ENCODE data around the gene DHFR. TPM values are rescaled to one million over a fixed set of nuclear protein-coding genes. Genes with fewer than 3 reads are reported as not detected.
"Not testable (repeated sequence)": the region's sequence is repeated elsewhere in the genome, so short reads cannot be mapped to it uniquely, and the experiment has no call there.

DHFR gene
- 19.5 and 23.0 TPM in 2 replicates for total RNA-seq (2014; rRNA removed; shearing (Covaris generic))
- 84.3 and 89.4 TPM in 2 replicates for polyA plus RNA-seq (2014; cell fraction: nucleus; rRNA removed)

DNA sequence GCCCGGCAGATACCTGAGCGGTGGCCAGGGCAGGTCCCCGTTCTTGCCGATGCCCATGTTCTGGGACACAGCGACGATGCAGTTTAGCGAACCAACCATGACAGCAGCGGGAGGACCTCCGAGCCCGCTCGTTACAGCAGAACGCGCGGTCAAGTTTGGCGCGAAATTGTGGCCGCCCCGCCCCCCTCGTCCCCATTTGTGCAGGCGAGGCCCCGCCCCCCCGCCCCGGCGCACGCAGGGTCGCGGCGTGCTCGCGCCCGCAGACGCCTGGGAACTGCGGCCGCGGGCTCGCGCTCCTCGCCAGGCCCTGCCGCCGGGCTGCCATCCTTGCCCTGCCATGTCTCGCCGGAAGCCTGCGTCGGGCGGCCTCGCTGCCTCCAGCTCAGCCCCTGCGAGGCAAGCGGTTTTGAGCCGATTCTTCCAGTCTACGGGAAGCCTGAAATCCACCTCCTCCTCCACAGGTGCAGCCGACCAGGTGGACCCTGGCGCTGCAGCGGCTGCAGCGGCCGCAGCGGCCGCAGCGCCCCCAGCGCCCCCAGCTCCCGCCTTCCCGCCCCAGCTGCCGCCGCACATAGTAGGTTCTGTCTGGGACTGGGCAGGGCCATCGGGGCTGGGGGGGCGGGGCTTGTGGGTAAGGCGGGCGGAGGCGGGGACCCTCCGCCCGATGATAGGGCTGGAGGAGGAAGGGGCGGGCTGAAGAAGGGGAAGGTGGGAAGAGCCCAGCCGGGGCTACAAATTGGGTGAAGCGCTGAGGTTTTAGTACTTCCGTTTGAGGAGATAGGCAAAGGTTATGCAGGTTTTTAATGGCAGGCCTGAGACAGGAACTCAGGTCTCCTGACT, at the start of gene DHFR, which contains the start of gene MSH3:
Gene DHFR, minus strand, starts transcription at position 593 of the 840 bp plus-strand sequence. Its CDS starts 494 bp downstream, at position 99.
Gene MSH3, plus strand, starts transcription at position 262 of the 840 bp plus-strand sequence. Its CDS starts 76 bp downstream, at position 338.
- peak; percentile 92 for DNase-seq (ENCODE audit: extremely low read depth, low read depth)

DNA sequence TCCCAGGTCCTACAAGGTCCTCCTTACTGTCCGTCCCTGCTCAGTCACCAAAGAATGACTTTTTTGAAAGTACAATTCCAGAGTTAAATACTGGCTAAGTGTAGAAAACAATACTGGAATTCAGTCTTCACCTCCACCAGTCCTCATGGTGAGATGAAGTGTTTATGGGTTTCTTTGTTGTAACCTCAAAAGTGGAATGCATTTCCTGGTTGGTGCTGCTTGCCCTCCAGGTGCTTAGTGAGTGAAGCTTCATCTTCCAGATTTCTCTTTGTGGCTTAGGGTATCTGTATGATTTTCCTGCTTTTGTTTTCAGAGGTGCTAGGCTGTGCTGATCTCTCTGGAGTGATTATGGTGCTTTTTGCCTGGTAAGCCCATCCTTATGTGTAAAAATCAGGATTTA, 49.4 kb upstream of the DHFR start:
- no peak for DNase-seq (ENCODE audit: extremely low read depth, low read depth)

DNA sequence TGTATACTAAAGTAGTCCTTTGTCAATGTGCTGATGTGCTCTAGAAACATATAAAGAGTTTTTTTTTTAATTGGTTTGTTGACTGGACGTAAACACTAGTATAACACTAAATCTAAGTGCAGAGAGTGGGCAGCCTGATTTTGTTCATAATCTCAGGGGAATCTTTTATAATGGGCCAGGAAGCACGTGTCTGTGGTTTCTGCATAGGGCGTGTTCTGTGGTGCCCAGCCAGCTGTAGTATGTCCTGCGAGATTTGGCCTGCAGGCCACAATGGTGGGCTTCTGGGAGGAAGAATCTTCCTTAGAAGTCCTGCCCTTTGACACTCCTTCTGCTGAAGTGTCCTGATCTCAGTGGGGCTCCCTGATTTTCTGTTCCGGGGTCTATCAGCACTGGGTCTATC, 49.0 kb upstream of the DHFR start:
- DNase-seq (ENCODE audit: extremely low read depth, low read depth), result no peak

DNA sequence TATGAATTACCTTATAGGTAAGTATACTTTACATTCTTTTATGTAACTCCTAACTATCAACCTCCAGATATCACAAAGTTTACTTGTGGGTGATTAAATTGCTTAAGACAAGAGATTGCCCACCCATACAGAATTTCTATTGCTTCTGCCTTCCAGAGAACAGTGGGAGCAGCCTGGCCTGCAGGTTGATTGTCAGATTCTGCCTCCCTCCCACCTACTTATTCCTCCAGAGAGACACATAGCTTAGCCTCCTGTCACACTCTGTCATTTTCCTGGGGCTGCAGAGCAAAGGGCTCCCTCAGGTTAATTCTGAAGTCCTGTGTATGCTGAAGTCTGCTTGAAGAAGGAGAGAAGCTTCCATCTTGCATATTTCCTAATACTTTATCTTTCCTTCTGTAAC, 48.5 kb upstream of the DHFR start:
- no peak for DNase-seq (ENCODE audit: extremely low read depth, low read depth)

DNA sequence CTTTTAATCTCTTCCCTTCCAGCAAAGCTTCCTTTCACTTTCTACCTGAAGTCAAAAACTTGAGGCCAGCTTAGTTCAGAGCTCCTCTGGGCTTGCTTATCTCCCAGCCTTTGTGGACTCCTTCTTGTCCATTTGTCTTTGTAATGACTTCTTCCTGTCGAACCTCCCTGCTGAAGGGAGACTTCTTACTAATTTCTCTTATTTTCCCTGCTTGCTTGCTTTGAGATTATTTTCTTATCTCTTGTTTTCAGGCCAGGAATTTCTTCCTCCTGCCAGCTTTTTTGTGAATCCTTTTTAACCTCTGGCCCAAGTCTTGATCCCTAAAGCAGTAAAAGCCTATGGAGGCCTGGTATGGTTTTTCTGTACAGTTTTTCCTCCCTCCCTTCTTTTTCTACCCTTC, 46.8 kb upstream of the DHFR start:
- DNase-seq (ENCODE audit: extremely low read depth, low read depth), result no peak

DNA sequence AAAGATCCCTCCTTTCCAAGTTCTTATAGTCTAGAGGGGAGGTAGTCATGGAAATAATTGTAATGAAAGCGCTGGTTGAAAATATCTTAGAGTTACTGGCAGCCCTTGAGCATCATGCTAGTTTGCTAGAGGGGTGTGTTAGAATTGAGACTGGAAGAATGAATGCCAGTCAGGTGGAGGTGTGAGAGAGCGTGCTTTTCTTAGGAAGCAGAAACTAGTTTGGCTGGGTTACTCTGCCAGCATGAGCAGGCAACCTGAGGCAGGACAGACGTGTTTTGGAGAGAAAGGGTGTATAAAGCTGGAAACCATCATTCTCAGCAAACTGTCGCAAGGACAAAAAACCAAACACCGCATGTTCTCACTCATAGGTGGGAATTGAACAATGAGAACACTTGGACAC, 43.6 kb upstream of the DHFR start:
- DNase-seq (ENCODE audit: extremely low read depth, low read depth), result no peak

DNA sequence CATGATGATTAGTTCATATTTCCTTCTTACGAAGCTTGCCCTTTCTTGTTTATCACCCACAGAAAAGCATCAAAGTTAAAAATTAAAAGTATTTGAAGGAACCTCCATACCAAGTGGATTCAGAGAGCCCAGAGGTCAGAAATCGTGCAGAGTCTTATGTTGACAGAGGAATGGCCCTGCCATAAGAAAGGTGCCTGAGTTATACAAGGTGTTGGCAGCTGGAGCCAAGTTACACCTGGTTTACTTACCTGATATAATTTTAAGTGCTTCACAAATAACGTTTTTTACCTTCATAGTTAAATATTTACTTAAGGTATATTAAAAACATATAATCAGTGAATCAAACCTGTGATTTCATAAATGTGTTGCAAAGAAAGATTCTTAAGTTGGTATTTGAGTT, 42.3 kb upstream of the DHFR start:
- DNase-seq (ENCODE audit: extremely low read depth, low read depth), result no peak

DNA sequence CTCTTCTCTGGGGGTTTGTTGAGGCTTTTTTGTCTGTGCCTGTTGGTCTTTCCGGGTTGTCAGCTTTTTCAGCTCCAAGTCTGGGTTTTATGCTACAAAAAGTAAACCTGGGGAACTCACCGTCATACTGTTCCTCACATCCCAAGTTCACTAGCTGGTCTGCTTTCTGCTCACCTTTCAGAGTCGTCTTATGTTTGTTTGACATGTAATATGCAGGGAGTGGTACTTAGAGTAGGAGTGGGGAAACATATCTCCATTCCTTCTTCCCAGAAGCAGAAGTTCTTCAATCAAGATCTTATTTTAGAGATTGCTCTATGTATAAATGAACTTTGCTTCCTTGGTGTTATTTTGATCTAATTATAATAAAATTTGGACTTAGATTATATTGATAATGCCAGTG, 41.7 kb upstream of the DHFR start:
- no peak for DNase-seq (ENCODE audit: extremely low read depth, low read depth)

DNA sequence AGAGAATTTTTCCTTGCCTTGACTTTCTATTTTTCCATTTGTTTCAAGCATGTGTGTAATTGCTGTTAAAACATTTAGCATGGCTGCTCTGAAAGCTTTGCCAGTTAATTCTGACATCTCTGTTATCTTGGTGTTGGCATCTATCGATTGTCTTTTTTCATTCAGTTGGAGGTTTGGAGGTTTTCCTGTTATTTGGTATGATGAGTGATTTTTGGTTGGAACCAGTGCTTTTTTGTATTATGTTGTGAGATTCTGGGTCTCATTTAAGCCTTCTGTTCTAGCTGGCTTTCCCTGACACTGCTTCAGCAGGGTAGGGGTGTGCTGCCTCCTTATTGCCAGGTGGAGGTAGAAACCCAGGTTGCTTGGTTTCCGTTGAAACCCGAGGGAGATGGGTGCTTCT, 40.9 kb upstream of the DHFR start:
- DNase-seq (ENCODE audit: extremely low read depth, low read depth), result no peak

DNA sequence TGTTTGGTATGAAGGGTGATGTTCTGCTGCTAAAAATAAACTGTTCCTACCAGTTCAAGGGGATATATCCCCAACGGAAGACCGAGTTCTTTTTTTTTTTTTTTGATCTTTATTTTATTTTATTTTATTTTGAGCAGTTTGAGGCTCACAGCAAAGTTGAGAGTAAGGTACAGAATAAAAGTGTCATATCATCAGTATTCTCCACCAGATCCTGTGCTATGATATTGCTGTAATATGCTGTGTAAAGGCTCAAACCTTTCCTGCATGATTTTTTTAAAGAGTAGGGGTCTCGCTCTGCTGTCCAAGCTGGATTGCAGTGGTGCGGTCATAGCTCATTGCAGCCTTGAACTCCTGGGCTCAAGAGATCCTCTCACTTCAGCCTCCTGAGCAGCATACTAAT, 34.8 kb upstream of the DHFR start:
- DNase-seq (ENCODE audit: extremely low read depth, low read depth), result no peak

DNA sequence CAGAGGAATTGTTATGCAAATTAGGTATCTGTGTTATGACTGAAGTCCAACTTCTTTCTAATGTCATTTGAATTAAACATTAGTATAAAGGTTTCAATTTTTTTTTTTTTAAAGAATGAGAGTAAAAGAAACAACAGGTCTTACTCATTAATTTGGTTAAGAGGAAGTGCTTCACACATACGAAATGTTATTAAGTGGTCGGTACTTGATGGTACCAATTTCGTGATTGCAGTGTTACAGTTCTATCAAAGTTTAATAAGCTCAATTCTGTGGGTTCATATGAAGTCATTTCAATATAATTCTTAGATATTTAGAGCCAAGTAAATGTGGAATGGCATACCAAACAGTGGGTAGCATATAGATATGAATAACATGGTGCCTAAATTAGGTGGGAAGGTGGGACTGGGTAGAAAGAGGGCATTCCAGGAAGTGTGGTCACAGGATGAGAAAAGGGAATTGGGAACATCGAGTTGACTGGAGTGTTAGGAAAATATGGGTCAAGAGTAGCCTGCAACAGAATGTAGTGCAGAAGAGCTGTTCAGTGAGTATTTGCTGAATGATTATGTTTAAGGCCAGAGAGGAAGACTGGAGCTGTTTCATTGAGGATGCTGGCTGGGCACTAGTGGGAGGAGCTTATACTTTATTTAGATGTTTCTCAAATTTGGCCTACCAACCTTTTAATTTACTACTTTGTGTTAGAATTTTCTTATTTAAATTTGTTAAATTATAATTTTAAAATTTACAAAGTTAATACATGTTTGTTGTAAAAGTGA, 34.1 kb upstream of the DHFR start:
- DNase-seq (ENCODE audit: extremely low read depth, low read depth), result no peak

DNA sequence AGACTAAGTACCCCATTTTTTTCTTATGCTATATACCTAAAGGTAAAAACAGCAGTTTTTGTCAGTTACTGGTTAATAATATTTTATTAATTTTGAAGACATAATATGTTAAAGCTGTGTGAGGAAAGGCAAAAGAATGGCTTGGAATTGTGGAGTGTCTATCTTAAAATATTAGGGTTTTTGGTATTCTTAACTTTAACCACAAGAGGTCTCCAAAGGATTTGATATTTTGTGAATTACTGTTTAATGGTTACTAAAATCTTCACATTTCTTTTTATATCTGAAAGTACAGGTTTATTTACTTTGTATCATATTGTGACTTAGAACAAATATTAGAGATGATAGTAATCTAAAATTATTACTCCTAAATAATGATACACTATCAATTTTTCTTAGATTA, 32.0 kb upstream of the DHFR start:
- DNase-seq (ENCODE audit: extremely low read depth, low read depth), result peak; percentile 14

DNA sequence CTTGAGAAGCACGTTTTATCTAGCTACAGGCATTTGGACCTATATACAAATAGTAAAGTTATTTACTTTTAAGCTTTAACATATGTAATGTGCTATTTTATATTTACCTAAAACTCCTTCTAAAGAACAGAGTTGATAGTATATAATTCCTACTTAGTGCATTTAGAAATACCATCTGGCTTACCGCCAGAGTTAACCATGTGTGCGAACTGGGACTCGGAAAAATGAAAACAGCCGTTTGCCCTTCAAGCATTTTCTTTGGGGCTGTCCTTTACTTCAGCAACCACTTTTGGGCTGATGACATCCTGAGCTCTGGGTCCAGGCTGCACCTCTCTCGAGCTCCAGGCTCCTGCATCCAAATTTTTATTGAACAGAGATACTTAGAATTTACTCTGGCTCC, 21.9 kb upstream of the DHFR start:
- DNase-seq (ENCODE audit: extremely low read depth, low read depth), result no peak

DNA sequence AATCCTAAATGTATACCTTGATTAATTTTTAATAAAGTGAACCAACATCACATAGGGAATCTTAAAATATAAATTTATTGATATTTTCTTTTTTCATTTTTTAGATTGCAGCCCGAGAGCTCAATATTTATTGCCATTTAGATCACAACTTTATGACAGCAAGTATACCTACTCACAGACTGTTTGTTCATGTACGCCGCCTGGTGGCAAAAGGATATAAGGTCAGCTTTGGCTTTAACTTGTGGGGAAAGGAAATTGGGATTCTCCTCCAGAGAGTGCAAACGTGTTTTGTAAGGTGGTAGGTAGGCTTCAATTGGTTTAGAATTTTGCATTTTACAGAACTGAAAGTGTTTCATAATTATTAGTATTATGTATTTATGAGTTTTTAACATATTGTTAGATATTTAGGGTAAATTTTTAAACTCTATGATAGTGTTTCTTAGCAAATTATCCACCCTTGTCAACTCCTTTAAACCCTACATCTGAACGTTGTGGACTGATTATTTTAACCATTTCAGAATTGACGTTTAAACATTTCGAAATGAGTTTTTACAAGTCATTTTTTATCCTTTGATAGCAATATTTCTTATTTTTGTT, 17.5 kb upstream of the DHFR start:
- DNase-seq (ENCODE audit: extremely low read depth, low read depth), result peak; percentile 82

DNA sequence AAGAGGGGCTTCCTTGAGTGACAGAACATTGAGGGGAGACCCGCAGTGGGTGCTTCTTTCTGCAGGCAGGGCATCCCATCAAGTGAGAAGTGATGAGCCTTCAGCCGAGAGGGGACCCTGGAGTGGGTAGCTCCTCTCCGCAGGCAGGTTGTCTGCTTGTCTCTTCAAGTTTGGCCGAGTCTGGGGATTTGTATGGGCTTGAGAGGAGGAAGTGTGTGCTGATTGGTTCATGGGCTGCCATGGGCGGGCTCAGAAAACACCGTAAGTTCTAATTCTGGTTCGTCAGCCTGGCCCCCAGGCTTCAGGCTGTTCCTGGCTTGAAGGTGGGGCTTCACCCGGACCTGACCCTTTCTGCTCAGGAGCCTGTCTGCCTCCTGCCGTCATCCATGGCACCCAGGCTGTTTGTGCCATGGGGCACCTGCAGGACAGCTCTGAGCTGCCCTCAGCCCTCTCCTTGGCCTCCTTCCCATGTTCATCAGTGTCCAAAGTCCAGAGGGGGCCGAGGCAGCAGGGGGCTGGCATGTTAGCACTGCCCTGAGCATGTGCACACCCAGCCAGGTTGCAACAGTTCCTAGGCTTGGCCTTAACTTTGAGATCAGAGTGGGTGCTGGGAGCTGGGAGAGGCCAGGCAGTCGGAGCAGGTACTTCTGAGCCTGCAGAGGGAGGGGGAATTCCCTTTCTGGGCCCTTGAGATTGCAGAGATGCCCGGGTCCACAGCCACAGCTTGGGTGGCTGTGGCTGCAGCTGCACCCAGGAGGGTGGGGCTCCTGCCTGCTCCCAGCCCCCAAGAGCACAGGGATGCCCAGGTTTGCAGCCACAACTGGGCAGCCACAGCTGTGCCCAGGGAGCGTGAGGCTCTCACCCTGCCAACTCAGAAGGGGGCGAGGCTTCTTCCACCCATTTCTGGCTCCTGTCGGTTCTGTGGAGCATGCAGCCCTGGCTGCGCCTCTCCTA, 13.5 kb upstream of the DHFR start:
- DNase-seq (ENCODE audit: extremely low read depth, low read depth), result no peak

DNA sequence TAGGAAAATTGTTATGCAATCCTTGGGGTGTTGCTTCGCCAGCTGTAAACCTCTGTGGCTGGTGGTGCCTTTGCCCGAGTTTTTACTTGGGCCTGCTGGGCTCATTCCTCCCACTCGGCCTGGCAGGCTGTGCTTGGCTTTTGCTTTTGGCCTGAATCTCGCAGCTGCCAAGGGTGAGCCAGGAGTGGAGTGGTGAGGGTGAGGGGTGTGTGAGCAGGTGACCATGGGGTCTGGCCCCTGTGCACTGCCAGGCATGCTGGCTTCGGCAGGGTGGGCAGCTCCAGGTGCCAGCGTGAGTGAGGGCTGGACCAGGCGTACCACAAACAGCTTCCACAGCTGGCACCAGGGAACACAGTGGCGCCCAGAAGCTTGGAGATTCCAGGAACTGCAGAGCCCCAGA, 12.6 kb upstream of the DHFR start:
- DNase-seq (ENCODE audit: extremely low read depth, low read depth), result no peak

DNA sequence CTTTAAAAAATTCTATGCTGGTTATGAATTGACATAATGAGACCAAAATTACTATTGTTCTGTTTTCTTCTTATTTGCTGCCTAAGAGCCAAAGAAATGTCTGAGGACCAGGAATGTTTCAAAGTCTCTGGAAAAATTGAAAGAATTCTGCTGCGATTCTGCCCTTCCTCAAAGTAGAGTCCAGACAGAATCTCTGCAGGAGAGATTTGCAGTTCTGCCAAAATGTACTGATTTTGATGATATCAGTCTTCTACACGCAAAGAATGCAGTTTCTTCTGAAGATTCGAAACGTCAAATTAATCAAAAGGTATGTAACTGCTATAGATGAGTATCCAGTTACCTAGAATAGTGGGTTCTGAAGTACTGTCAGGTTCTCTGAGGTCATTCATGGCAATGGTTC, 10.3 kb upstream of the DHFR start:
- no peak for DNase-seq (ENCODE audit: extremely low read depth, low read depth)

DNA sequence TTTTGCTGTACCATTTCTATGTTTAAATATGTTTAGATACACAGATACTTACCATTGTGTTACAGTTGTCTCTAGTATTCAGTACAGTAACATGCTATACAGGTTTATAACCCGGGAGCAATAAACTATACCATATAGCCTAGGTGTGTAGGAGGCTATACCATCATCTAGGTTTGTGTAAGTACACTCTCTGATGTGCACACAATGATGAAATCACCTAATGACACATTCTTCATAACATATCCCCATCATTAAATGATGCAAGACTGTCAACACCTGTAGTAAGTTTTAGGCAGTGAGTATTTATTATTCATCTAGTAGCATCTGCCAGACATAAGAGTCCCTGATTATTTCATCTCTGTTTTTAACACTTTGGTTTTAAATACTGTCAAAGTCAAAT, 7.3 kb upstream of the DHFR start:
- no peak for DNase-seq (ENCODE audit: extremely low read depth, low read depth)

DNA sequence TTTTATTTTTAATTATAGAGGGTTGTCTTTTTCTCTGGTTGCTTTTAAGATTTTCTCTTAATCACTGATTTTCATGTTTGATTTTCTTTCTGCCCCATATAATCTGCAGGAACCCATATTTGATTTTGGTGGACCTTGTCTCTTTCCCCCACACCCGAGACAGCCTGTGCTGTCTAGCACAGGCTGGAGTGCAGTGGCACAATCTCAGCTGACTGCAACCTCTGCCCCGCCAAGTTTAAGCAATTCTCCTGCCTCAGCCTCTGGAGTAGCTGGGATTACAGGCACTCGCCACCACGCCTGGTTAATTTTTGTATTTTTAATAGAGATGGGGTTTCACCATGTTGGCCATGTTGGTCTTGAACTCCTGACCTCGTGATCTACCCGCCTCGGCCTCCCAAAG, 5.9 kb upstream of the DHFR start:
- not testable (repeated sequence) for DNase-seq (ENCODE audit: extremely low read depth, low read depth)

DNA sequence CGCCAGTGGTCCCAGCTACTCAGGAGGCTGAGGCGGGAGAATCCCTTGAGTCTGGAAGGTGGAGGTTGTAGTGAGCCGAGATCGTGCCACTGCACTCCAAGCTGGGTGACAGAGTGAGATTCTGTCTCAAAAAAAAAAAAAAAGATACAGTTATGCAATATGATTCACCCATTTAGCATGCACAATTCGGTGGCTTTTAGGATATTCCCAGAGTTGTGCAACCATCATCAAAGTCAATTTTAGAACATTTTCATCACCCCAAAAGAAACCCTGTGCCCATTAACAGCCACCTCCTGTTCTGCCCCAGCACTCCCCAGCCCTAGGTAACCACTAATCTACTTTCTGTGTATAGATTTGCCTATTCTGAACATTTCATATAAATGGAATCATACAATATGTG, 4.3 kb upstream of the DHFR start:
- no peak for DNase-seq (ENCODE audit: extremely low read depth, low read depth)
